Parathyroid adenoma (tissue), 2 donors: ENCODE measurements around the gene ETHE1.
A peak's percentile ranks its signal among the peaks of the same experiment; 100 is the strongest.
"Not testable (repeated sequence)": the region's sequence is repeated elsewhere in the genome, so short reads cannot be mapped to it uniquely, and the experiment has no call there.

Source experiments
- H2AFZ ChIP-seq: fragments of 300-600 bp; sonication (generic); one replicate; pipeline ENCODE4 v1.7.0; 2017; ENCODE audit warnings: antibody characterized with exemption, mild to moderate bottlenecking
- H3K27ac ChIP-seq: fragments of 300-600 bp; sonication (generic); one replicate; pipeline ENCODE4 v1.7.0; 2017
- H3K27me3 ChIP-seq: fragments of 300-600 bp; sonication (generic); one replicate; pipeline ENCODE4 v1.7.0; 2017; ENCODE audit warnings: low read length; ENCODE audit not compliant: control insufficient read depth, insufficient read depth
- H3K36me3 ChIP-seq: fragments of 300-600 bp; sonication (generic); one replicate; pipeline ENCODE4 v1.7.0; 2017; ENCODE audit warnings: low read length; ENCODE audit not compliant: control insufficient read depth, insufficient read depth
- H3K4me1 ChIP-seq: fragments of 300-600 bp; sonication (generic); one replicate; pipeline ENCODE4 v1.7.0; 2017; ENCODE audit warnings: control low read depth
- H3K4me2 ChIP-seq: fragments of 300-600 bp; sonication (generic); one replicate; pipeline ENCODE4 v1.7.0; 2017; ENCODE audit warnings: low read length
- H3K4me3 ChIP-seq: fragments of 300-600 bp; sonication (generic); one replicate; pipeline ENCODE4 v1.7.0; 2017; ENCODE audit warnings: low read depth, low read length
- H3K79me2 ChIP-seq: fragments of 300-600 bp; sonication (generic); one replicate; pipeline ENCODE4 v1.7.0; 2017; ENCODE audit warnings: control low read depth
- H3K9ac ChIP-seq: fragments of 300-600 bp; sonication (generic); one replicate; pipeline ENCODE4 v1.7.0; 2017; ENCODE audit warnings: mild to moderate bottlenecking
- H3K9me3 ChIP-seq: fragments of 300-600 bp; sonication (generic); one replicate; pipeline ENCODE4 v1.7.0; 2017; ENCODE audit warnings: low read length; ENCODE audit not compliant: control insufficient read depth
- CTCF ChIP-seq: fragments of 300-600 bp; sonication (generic); IDR thresholded peaks from one replicate; pipeline ENCODE4 v1.7.0; 2017; ENCODE audit warnings: antibody characterized with exemption, mild to moderate bottlenecking
- donor health status: primary hyperparathyroidism.

The ETHE1 gene

GRCh38 chr19:43522929-43523328 is 4.1 kb downstream of the ETHE1 start:
- no peak overlapping the region for H3K27ac ChIP-seq
- TF ChIP-seq CTCF: no peak
- H3K36me3 ChIP-seq: no peaks in the 10 kb centered on the region
- no peaks in the 10 kb centered on the region for H3K27me3 ChIP-seq
- peaks cover 5% of the 10 kb centered on the region for H3K4me1 ChIP-seq
- H3K9me3 ChIP-seq: no peaks in the 10 kb centered on the region
- H3K4me3 ChIP-seq: no peak overlapping the region
- H3K9ac ChIP-seq: no peak overlapping the region
- H2AFZ ChIP-seq: no peak overlapping the region
- H3K4me2 ChIP-seq: no peak overlapping the region
- H3K79me2 ChIP-seq: no peaks in the 10 kb centered on the region

GRCh38 chr19:43519436-43520088 is 7.4 kb downstream of the ETHE1 start:
- Histone ChIP-seq H3K4me3 (no peak overlapping the region), H3K36me3 (no peaks in the 10 kb centered on the region), H3K27ac (no peak overlapping the region), H3K9ac (no peak overlapping the region), H3K4me1 (no peaks in the 10 kb centered on the region), H3K4me2 (no peak overlapping the region), H3K79me2 (no peaks in the 10 kb centered on the region), H2AFZ (no peak overlapping the region), H3K9me3 (no peaks in the 10 kb centered on the region), H3K27me3 (no peaks in the 10 kb centered on the region)
- peak; percentile 93 for TF ChIP-seq CTCF

GRCh38 chr19:43518051-43518450 is 8.9 kb downstream of the ETHE1 start:
- Histone ChIP-seq H3K36me3 (no peaks in the 10 kb centered on the region), H3K79me2 (no peaks in the 10 kb centered on the region), H3K4me1 (no peaks in the 10 kb centered on the region), H3K9me3 (no peaks in the 10 kb centered on the region), H3K27me3 (no peaks in the 10 kb centered on the region), H3K4me3 (no peak overlapping the region), H3K9ac (no peak overlapping the region), H3K27ac (no peak overlapping the region), H2AFZ (no peak overlapping the region), H3K4me2 (no peak overlapping the region)
- TF ChIP-seq CTCF: no peak

- not testable (repeated sequence) for H3K27ac ChIP-seq, H3K79me2 ChIP-seq, H3K36me3 ChIP-seq, H2AFZ ChIP-seq, H3K9ac ChIP-seq, H3K4me2 ChIP-seq, H3K4me3 ChIP-seq, H3K4me1 ChIP-seq, H3K9me3 ChIP-seq, H3K27me3 ChIP-seq
Observed at GRCh38 chr19:43512399-43512798, 14.6 kb downstream of the ETHE1 start.

GRCh38 chr19:43511324-43511723 is 15.7 kb downstream of the ETHE1 start:
- Histone ChIP-seq H3K4me2 (no peak overlapping the region), H3K27ac (no peak overlapping the region), H3K4me3 (no peak overlapping the region), H3K9ac (no peak overlapping the region), H3K79me2 (no peaks in the 10 kb centered on the region), H3K9me3 (no peaks in the 10 kb centered on the region), H3K4me1 (no peaks in the 10 kb centered on the region), H2AFZ (no peak overlapping the region), H3K36me3 (no peaks in the 10 kb centered on the region), H3K27me3 (no peaks in the 10 kb centered on the region)
- TF ChIP-seq CTCF: no peak
